GM12873 (cell line): Measurements from ENCODE around the gene WRAP73.

Experiments
- TF ChIP-seq, protein P1 (sequence below): IDR thresholded peaks from 2 replicates; pipeline ENCODE4 v1.5.1; 2012; ENCODE audit warnings: low read depth, mild to moderate bottlenecking, moderate library complexity, low read length, control low read depth; ENCODE audit not compliant: insufficient read depth; ENCODE audit errors: missing control alignments

The WRAP73 gene

GRCh38 chr1:3688356-3689137, 38.6 kb upstream of the WRAP73 start:
- TF ChIP-seq, protein P1, sequence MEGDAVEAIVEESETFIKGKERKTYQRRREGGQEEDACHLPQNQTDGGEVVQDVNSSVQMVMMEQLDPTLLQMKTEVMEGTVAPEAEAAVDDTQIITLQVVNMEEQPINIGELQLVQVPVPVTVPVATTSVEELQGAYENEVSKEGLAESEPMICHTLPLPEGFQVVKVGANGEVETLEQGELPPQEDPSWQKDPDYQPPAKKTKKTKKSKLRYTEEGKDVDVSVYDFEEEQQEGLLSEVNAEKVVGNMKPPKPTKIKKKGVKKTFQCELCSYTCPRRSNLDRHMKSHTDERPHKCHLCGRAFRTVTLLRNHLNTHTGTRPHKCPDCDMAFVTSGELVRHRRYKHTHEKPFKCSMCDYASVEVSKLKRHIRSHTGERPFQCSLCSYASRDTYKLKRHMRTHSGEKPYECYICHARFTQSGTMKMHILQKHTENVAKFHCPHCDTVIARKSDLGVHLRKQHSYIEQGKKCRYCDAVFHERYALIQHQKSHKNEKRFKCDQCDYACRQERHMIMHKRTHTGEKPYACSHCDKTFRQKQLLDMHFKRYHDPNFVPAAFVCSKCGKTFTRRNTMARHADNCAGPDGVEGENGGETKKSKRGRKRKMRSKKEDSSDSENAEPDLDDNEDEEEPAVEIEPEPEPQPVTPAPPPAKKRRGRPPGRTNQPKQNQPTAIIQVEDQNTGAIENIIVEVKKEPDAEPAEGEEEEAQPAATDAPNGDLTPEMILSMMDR, result no peak

DNA sequence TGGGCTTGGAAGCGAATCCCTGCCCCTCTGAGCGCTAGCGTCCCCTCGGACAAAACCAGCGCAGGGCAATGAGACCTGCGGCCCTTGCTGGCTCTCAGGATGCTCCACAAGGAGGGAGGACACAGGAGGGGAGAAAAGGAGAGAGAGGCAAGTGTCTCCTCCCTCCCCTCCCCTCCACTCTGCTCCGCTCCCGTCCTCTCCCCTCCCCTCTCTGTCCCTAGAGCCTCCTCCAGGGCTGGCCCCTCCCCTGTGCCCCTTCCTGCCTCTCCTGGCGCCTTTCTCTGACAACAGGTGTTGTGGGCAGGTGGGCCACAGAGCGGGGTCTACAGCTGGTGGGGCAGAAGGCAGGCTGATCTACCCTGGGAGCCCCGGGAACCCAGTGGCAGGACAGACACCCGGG, 37.6 kb upstream of the WRAP73 start:
- TF ChIP-seq, protein P1, result no peak

DNA sequence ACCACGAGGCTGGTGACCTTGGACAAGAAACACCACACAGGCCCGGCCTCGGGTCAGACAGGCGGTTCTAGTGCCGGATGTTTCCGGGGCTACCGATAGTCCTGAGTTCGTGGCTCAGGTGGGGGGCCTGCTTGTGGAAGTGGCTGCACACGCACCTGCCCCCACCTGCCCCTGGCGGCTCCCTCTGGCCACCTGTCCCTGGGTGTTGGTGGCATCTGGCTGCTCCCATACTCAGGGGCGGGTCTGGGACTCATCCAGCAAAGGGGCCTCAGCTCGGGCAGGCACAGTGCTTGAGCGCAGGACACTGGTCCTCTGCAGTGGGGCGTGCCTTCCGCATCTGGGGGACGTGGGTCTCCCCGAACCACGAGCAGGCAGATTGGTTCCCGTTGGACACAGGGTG, 36.0 kb upstream of the WRAP73 start:
- TF ChIP-seq, protein P1, result no peak

- TF ChIP-seq, protein P1, result no peak
These were observed 35.3 kb upstream of the WRAP73 start for GRCh38 chr1:3685222-3685621.

DNA sequence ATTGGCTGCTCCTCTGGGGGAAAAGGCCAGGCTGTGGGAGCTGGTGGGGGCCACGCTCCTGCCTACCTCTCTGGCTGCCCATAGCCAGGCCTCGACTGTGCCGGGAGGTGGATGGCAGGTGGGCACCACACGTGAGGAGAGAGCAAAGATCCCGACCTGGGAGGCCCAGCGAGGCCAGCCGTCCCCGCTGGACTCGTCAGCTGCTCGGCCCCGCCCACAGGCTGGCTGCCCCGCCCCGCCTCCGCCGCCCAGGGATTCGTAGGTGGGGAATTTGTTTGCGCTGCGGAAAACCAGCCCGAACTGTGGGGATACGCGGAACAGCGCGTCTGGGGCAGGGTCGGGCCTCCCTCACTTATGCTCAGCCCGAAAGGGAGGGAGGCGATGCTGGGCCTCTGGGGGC, 34.1 kb upstream of the WRAP73 start:
- TF ChIP-seq, protein P1, result no peak

DNA sequence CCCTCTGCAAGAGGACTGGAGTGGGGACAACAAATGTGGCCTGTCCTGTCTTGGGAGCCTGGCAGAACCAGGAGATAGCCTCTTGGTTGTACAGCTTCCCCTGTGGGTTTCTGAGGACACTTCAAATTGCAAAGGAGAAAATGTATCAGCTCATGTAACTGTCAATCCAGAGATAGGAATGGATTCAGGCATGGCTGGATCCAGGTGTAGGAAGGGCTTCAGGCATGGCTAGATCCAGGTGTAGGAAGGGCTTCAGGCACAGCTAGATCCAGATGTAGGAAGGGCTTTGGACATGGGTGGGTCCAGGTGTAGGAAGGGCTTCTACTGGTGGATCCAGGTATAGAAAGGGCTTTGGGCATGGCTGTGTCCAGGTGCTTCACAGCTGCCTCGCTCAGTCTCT, 33.3 kb upstream of the WRAP73 start:
- TF ChIP-seq, protein P1, result no peak

- TF ChIP-seq, protein P1, result no peak
These were observed 32.2 kb upstream of the WRAP73 start for GRCh38 chr1:3681898-3682806.
